ENCODE data around the gene SUFU. TPM values are rescaled to one million over a fixed set of nuclear protein-coding genes. Genes with fewer than 3 reads are reported as not detected.
A peak's percentile ranks its signal among the peaks of the same experiment; 100 is the strongest.

Gene SUFU
- total and polyA plus RNA-seq, 2 experiments from 2014 or later: 10.9 to 18.2 TPM

DNA sequence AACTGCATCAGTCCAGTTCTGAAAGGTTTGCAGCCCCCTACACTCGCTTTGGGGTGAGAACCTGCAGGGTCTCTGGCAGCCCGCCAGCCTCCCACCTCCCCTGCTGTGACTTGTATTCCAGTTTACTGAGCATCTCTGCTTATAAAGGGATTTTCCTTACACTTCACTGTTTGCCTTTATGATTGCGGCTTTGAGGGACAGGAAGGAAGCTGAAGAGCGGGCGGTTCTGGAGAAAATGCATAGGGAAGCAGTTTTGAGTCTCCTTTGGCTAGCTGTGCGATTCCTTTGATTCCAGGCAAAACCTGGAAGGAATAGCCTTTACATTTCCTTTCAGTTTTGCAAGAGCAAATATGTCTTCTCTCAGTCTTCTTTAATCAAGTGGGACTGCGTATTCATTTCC is 75.6 kb downstream of the SUFU start:
- Histone ChIP-seq H3K4me3 (no peak overlapping the region), H2AFZ (no peak overlapping the region), H3K36me3 (replicated peaks; ENCODE audit: insufficient read depth, low read depth) (no peaks in the 10 kb centered on the region), H3K79me2 (peaks cover 36% of the 10 kb centered on the region), H3K9me2 (replicated peaks; ENCODE audit: insufficient read depth) (no peaks in the 10 kb centered on the region), H3K4me1 (ENCODE audit: insufficient read depth) (peaks cover 6% of the 10 kb centered on the region), H3K27me3 (no peaks in the 10 kb centered on the region), H3K27ac (peak overlapping the region; percentile 31), H4K20me1 (ENCODE audit: insufficient read depth, poor library complexity, severe bottlenecking) (peaks cover 4% of the 10 kb centered on the region), H3K9me3 (ENCODE audit: low read depth) (no peaks in the 10 kb centered on the region), H3K4me2 (peak overlapping the region; percentile 48)
- WGBS (ENCODE audit: low lambda C conversion rate, missing lambda C conversion rate): 54% methylated on average over 7 of the region's 7 CpGs
- TF ChIP-seq EZH2 (IDR thresholded peaks at IDR 0.05; ENCODE audit: borderline replicate concordance) (no peak), EZH2phosphoT487 (IDR thresholded peaks at IDR 0.05; ENCODE audit: low read depth, severe bottlenecking, unreplicated experiment) (no peak)
- TF ChIP-seq, protein P1, sequence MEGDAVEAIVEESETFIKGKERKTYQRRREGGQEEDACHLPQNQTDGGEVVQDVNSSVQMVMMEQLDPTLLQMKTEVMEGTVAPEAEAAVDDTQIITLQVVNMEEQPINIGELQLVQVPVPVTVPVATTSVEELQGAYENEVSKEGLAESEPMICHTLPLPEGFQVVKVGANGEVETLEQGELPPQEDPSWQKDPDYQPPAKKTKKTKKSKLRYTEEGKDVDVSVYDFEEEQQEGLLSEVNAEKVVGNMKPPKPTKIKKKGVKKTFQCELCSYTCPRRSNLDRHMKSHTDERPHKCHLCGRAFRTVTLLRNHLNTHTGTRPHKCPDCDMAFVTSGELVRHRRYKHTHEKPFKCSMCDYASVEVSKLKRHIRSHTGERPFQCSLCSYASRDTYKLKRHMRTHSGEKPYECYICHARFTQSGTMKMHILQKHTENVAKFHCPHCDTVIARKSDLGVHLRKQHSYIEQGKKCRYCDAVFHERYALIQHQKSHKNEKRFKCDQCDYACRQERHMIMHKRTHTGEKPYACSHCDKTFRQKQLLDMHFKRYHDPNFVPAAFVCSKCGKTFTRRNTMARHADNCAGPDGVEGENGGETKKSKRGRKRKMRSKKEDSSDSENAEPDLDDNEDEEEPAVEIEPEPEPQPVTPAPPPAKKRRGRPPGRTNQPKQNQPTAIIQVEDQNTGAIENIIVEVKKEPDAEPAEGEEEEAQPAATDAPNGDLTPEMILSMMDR (IDR thresholded peaks at IDR 0.05; ENCODE audit: poor library complexity): no peak
- no peak for DNase-seq (ENCODE audit: low spot score)

DNA sequence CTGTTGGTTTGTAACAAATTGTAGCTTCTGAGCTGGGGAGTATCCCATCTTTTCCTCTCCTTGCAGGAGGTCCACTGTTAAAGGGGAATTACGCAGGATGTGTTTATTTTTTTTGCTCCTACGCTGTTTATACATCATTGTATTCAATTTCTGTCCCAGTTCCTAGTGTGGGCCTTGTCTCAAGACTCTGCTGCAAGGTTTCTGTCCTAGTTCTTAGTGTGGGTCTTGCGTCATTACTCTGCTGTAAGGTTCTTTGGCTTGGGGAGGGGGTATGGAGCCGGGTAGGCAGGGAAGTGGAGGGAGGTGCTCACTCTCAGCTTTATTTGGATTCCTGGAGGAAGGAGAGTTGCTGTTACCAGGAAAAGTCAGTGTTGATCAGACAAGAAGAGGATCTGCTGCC is 76.5 kb downstream of the SUFU start:
- TF ChIP-seq EZH2 (IDR thresholded peaks at IDR 0.05; ENCODE audit: borderline replicate concordance) (no peak), EZH2phosphoT487 (IDR thresholded peaks at IDR 0.05; ENCODE audit: low read depth, severe bottlenecking, unreplicated experiment) (no peak)
- TF ChIP-seq, protein P1 (IDR thresholded peaks at IDR 0.05; ENCODE audit: poor library complexity): no peak
- no peak overlapping the region for H3K4me3 ChIP-seq
- peaks cover 4% of the 10 kb centered on the region for H4K20me1 ChIP-seq (ENCODE audit: insufficient read depth, poor library complexity, severe bottlenecking)
- no peaks in the 10 kb centered on the region for H3K27me3 ChIP-seq
- H3K9me3 ChIP-seq (ENCODE audit: low read depth): no peaks in the 10 kb centered on the region
- no peak overlapping the region for H3K4me2 ChIP-seq
- H3K27ac ChIP-seq: peak overlapping the region; percentile 20
- H3K4me1 ChIP-seq (ENCODE audit: insufficient read depth): peaks cover 6% of the 10 kb centered on the region
- WGBS (ENCODE audit: low lambda C conversion rate, missing lambda C conversion rate): 74% methylated on average over 4 of the region's 4 CpGs
- H3K79me2 ChIP-seq: peaks cover 40% of the 10 kb centered on the region
- H3K36me3 ChIP-seq (replicated peaks; ENCODE audit: insufficient read depth, low read depth): no peaks in the 10 kb centered on the region
- no peak overlapping the region for H2AFZ ChIP-seq
- DNase-seq (ENCODE audit: low spot score): no peak
- no peaks in the 10 kb centered on the region for H3K9me2 ChIP-seq (replicated peaks; ENCODE audit: insufficient read depth)

DNA sequence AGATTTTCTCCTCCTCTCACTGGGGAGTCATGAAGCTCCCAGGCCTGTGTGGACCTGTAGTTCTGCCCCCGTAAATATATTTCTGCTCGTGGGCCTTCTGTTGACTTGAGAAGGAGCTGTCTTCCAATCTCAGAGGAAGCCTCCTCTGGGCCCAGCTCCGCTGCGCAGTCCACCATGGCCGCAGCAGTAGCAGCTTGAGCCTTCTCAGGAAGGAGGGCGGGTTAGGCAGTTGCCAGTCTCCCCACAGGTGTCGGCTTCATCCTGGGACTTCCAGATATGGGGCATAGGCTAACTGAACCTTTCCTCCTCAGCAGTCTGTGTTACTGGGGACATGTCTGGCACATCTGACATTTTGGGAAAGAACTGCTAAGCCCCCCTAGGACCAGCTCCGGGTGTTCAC is 77.6 kb downstream of the SUFU start:
- H3K27ac ChIP-seq: no peak overlapping the region
- 76% methylated on average over 8 of the region's 8 CpGs for WGBS (ENCODE audit: low lambda C conversion rate, missing lambda C conversion rate)

DNA sequence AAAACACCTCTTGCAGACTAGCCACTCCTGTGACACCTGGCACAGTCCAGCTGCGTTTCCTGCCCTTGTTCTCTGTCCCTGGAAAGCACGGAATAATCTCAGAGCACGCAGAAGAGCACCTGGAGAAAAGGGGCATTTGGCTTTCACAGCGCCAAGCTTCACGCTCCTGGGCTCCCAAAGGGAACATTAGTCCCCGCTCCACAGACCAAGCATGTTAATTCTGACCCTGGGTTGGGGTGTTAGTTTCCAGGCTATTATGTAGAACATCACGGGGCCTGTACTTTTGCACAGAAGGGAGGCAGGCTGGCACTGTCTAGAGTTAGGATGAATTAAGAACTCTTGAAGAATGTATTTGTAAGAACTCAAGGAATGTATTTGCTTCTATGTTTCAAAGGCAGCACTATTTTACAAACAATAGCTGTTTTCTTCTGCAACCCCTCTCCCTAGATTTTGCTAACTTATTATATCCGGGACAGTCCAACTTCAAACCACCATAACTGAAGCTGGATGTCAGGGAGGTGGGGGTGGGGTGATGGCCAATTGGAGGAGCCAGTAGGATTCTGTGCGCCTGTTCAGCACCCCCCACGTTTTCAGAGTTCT is 78.3 kb downstream of the SUFU start:
- TF ChIP-seq EZH2 (IDR thresholded peaks at IDR 0.05; ENCODE audit: borderline replicate concordance): no peak
- TF ChIP-seq, protein P1 (IDR thresholded peaks at IDR 0.05; ENCODE audit: poor library complexity): no peak
- no peak for TF ChIP-seq EZH2phosphoT487 (IDR thresholded peaks at IDR 0.05; ENCODE audit: low read depth, severe bottlenecking, unreplicated experiment)
- Histone ChIP-seq H3K36me3 (replicated peaks; ENCODE audit: insufficient read depth, low read depth) (no peaks in the 10 kb centered on the region), H2AFZ (no peak overlapping the region), H3K4me2 (no peak overlapping the region), H3K27ac (no peak overlapping the region), H4K20me1 (ENCODE audit: insufficient read depth, poor library complexity, severe bottlenecking) (peaks cover 4% of the 10 kb centered on the region), H3K9me3 (ENCODE audit: low read depth) (no peaks in the 10 kb centered on the region), H3K4me1 (ENCODE audit: insufficient read depth) (peaks cover 6% of the 10 kb centered on the region), H3K27me3 (no peaks in the 10 kb centered on the region), H3K9me2 (replicated peaks; ENCODE audit: insufficient read depth) (no peaks in the 10 kb centered on the region), H3K79me2 (peaks cover 49% of the 10 kb centered on the region), H3K4me3 (no peak overlapping the region)
- no peak for DNase-seq (ENCODE audit: low spot score)
- 73% methylated on average over 10 of the region's 10 CpGs for WGBS (ENCODE audit: low lambda C conversion rate, missing lambda C conversion rate)

More for the DNA sequence above, 77.6 kb downstream of the SUFU start:
- no peaks in the 10 kb centered on the region for H3K9me3 ChIP-seq (ENCODE audit: low read depth)
- no peaks in the 10 kb centered on the region for H3K27me3 ChIP-seq
- no peak for DNase-seq (ENCODE audit: low spot score)
- H3K9me2 ChIP-seq (replicated peaks; ENCODE audit: insufficient read depth): no peaks in the 10 kb centered on the region
- peaks cover 42% of the 10 kb centered on the region for H3K79me2 ChIP-seq
- H3K4me3 ChIP-seq: no peak overlapping the region
- H3K4me2 ChIP-seq: no peak overlapping the region
- H3K36me3 ChIP-seq (replicated peaks; ENCODE audit: insufficient read depth, low read depth): no peaks in the 10 kb centered on the region
- TF ChIP-seq EZH2phosphoT487 (IDR thresholded peaks at IDR 0.05; ENCODE audit: low read depth, severe bottlenecking, unreplicated experiment): no peak
- H2AFZ ChIP-seq: no peak overlapping the region
- H4K20me1 ChIP-seq (ENCODE audit: insufficient read depth, poor library complexity, severe bottlenecking): peaks cover 4% of the 10 kb centered on the region
- H3K4me1 ChIP-seq (ENCODE audit: insufficient read depth): peaks cover 6% of the 10 kb centered on the region
